ENCODE data around the gene SLC27A6.

- no peak for TF ChIP-seq EZH2 (IDR thresholded peaks at IDR 0.05)
- no peak for TF ChIP-seq CTCF (IDR thresholded peaks at IDR 0.05)
Measured at GRCh38 chr5:128920345-128921215, 44.7 kb upstream of the SLC27A6 start.
